H1 (cell line): ENCODE measurements around the gene UBE2H. TPM values are rescaled to one million over a fixed set of nuclear protein-coding genes. Genes with fewer than 3 reads are reported as not detected.

Experiments used
- BCL11A ChIP-seq, 2 experiments: IDR thresholded peaks; one replicate each; pipeline ENCODE4 v1.6.1; 2011; ENCODE audit warnings: low read depth in 2 of 2, low read length in 2 of 2, mild to moderate bottlenecking in 2 of 2
- CHD7 ChIP-seq: fragments of 300-600 bp; sonication (generic); IDR thresholded peaks from 2 replicates; pipeline ENCODE4 v1.7.1; 2012; ENCODE audit warnings: low read length, moderate library complexity, mild to moderate bottlenecking, inconsistent platforms; ENCODE audit not compliant: insufficient replicate concordance
- FOSL1 ChIP-seq: IDR thresholded peaks from 2 replicates; pipeline ENCODE4 v1.6.1; 2011; ENCODE audit warnings: mild to moderate bottlenecking, low read depth, low read length, moderate library complexity; ENCODE audit not compliant: insufficient read depth
- HDAC6 ChIP-seq: IDR thresholded peaks from one replicate; pipeline ENCODE4 v1.7.1; 2012; ENCODE audit warnings: low read depth, mild to moderate bottlenecking, inconsistent platforms, low read length, moderate library complexity
- SRF ChIP-seq: IDR thresholded peaks from 2 replicates; pipeline ENCODE4 v1.6.1; 2011; ENCODE audit warnings: mild to moderate bottlenecking, low read depth, low read length, moderate library complexity
- TAF1 ChIP-seq: IDR thresholded peaks from 2 replicates; pipeline ENCODE4 v1.6.1; 2011; ENCODE audit warnings: mild to moderate bottlenecking, low read depth, low read length
- polyA plus RNA-seq, 7 experiments: library from polyadenylated mRNA; depleted of rRNA in 3 of 7; stranded (reverse) in 5 of 7; unstranded in 2 of 7; fragments of >200 nt in 5 of 7; fragments of 200-250 nt in 2 of 7; gene quantifications; 1 replicate in 5 of 7; 2 replicates in 1 of 7; 4 replicates in 1 of 7; pipeline versions ENCODE4 v1.2.1 to v1.2.3, GENCODE V29; 2011 to 2013; ENCODE audit warnings: missing spikeins in 2 of 7, mixed read lengths in 2 of 7
- total RNA-seq: library from RNA; stranded (reverse); fragmentation: NEBNext Ultra II Directional; extraction: Animal tissue kit (Norgen Biotek cat#: 25700); gene quantifications from 2 replicates; pipeline ENCODE4 v1.2.1, GENCODE V29; 2021

UBE2H gene
- total and polyA plus RNA-seq, 2 of the 8 experiments (the other 6 are each of a cell fraction or from before 2014, with no cell fraction given) = 30.6 to 62.2 TPM

- TF ChIP-seq FOSL1 = no peak
- no peak for TF ChIP-seq CHD7
- no peak for TF ChIP-seq HDAC6
- no peak for TF ChIP-seq SRF
- TF ChIP-seq BCL11A (IDR thresholded peaks at IDR 0.05; ENCODE audit: low read depth in 2 of 2, low read length in 2 of 2) = no peak
- TF ChIP-seq TAF1 = no peak
These were observed 166.9 kb downstream of the UBE2H start (continued) for GRCh38 chr7:129785685-129786514.
